Transverse colon (tissue), 4 donors: ENCODE results near the gene GABRR2. TPM values are rescaled to one million over a fixed set of nuclear protein-coding genes. Genes with fewer than 3 reads are reported as not detected.
A peak's percentile ranks its signal among the peaks of the same experiment; 100 is the strongest.

Experiments used
- DNase-seq: peaks from one replicate; pipeline ENCODE4 v3.0.0-alpha.2; 2019
- H3K27ac ChIP-seq, 4 donors: fragments of 200-600 bp; sonication (generic); 2 replicates each; pipeline ENCODE4 v1.5.1; 2016 to 2018; ENCODE audit warnings: inconsistent platforms in 4 of 4
- H3K27me3 ChIP-seq: fragments of 200-600 bp; sonication (generic); 2 replicates; pipeline ENCODE4 v1.5.1; 2017; ENCODE audit warnings: inconsistent platforms
- H3K36me3 ChIP-seq, 4 donors: fragments of 200-600 bp; sonication (generic); 2 replicates each; pipeline ENCODE4 v1.5.1; 2017 to 2019; ENCODE audit warnings: inconsistent platforms in 4 of 4
- H3K4me1 ChIP-seq, 4 donors: fragments of 200-600 bp; sonication (generic); 2 replicates each; pipeline ENCODE4 v1.5.1; 2017 to 2020; ENCODE audit warnings: inconsistent platforms in 4 of 4
- H3K4me3 ChIP-seq, 4 donors: fragments of 200-600 bp; sonication (generic); 1 replicate in 1 of 4; 2 replicates in 3 of 4; pipeline versions ENCODE4 v1.5.1 to v1.6.1; 2017 to 2019; ENCODE audit warnings: inconsistent platforms in 4 of 4
- H3K9me3 ChIP-seq, 2 donors: fragments of 200-600 bp; sonication (generic); 2 replicates each; pipeline ENCODE4 v1.5.1; 2017 to 2019; ENCODE audit warnings: inconsistent platforms in 2 of 2
- EP300 ChIP-seq: sonication (generic); formaldehyde crosslinking; IDR thresholded peaks from one replicate; pipeline ENCODE4 v1.6.1; 2017; ENCODE audit warnings: antibody characterized with exemption, low read depth
- POLR2A ChIP-seq: fragments of 450-650 bp; IDR thresholded peaks from one replicate; pipeline ENCODE4 v1.6.1; 2016; ENCODE audit warnings: antibody characterized with exemption, mild to moderate bottlenecking, moderate library complexity
- POLR2AphosphoS5 ChIP-seq, 3 donors: sonication (generic); formaldehyde crosslinking; IDR thresholded peaks; one replicate each; pipeline ENCODE4 v1.6.1; 2016; ENCODE audit warnings: antibody characterized with exemption in 3 of 3
- WGBS, 2 donors: methylation state at CpG; one replicate each; pipeline ENCODE4 v1.1.5; 2018; ENCODE audit warnings: low coverage in 1 of 2; 5-methylcytosine and 5-hydroxymethylcytosine counted together
- in situ Hi-C, 4 donors: fragments of 200-750 bp; cut with MboI; loops; one replicate each; pipeline versions ENCODE4 v1.15.0 to v1.15.1; 2017; ENCODE audit warnings: low sequenced_read_pairs in 3 of 4, low pct_ligation_motif_present in 1 of 4, low pct_unique_long_range_greater_than_20kb in 1 of 4
- intact Hi-C: fragments of 100-400 bp; cut with DNase I; formaldehyde crosslinking; loops from one replicate; pipeline ENCODE4 v1.15.1; 2023; ENCODE audit warnings: low total_unique reads
- total RNA-seq, 4 donors: library from RNA; depleted of rRNA; stranded (reverse); fragments of >200 nt; gene quantifications; one replicate each; pipeline ENCODE4 v1.1.0, GENCODE V29; 2016
- TF ChIP-seq, protein P1 (sequence below), 5 experiments: fragments of 200-600 bp in 3 of 5; fragments of 450-650 bp in 2 of 5; sonication (generic) in 3 of 5; IDR thresholded peaks; 1 replicate in 2 of 5; 2 replicates in 3 of 5; pipeline ENCODE4 v1.5.1; 2016 to 2017; ENCODE audit warnings: antibody characterized with exemption in 5 of 5, inconsistent platforms in 3 of 5, mild to moderate bottlenecking in 2 of 5, moderate library complexity in 1 of 5

The GABRR2 gene
- total RNA-seq, 4 donors from 2014 or later, result 1.1 to 4.3 (median 1.2) TPM; not detected in 1

DNA sequence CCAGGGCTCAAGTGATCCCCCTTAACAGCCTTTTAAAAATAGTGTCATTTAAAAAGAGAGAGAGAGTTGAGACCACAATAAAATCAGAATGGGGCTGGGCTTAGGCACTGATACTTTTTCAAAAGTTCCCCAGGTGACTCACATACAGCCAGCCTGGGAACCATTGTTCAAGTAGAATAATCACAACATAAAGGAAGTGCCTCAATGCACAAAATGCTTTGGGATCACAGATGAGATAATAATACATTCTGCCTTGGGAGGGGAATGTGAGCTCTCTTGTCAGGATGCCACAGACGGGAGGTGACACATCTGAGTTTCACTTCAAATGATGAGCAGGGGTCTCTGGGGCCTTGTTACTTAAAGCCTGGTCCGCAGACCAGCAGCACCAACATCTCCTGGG is 63.9 kb downstream of the GABRR2 start:
- TF ChIP-seq POLR2A, result no peak
- TF ChIP-seq POLR2AphosphoS5 (IDR thresholded peaks at IDR 0.05), result no peak
- no peak for TF ChIP-seq EP300
- TF ChIP-seq, protein P1, sequence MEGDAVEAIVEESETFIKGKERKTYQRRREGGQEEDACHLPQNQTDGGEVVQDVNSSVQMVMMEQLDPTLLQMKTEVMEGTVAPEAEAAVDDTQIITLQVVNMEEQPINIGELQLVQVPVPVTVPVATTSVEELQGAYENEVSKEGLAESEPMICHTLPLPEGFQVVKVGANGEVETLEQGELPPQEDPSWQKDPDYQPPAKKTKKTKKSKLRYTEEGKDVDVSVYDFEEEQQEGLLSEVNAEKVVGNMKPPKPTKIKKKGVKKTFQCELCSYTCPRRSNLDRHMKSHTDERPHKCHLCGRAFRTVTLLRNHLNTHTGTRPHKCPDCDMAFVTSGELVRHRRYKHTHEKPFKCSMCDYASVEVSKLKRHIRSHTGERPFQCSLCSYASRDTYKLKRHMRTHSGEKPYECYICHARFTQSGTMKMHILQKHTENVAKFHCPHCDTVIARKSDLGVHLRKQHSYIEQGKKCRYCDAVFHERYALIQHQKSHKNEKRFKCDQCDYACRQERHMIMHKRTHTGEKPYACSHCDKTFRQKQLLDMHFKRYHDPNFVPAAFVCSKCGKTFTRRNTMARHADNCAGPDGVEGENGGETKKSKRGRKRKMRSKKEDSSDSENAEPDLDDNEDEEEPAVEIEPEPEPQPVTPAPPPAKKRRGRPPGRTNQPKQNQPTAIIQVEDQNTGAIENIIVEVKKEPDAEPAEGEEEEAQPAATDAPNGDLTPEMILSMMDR (IDR thresholded peaks at IDR 0.05), result no peak
- 86 to 93% methylated on average over 2 of the region's 2 CpGs for whole genome bisulfite sequencing, 2 donors
- Histone ChIP-seq H3K27me3 (no peaks in the 10 kb centered on the region), H3K4me1 (peaks cover 0 to 9% (median 1%) of the 10 kb centered on the region in 4 donors), H3K27ac (no peak overlapping the region), H3K4me3 (no peak overlapping the region), H3K9me3 (no peaks in the 10 kb centered on the region), H3K36me3 (no peaks in the 10 kb centered on the region)
- in situ Hi-C loops (no loop called here), intact Hi-C loops (no loop called here)
- no peak for DNase-seq

DNA sequence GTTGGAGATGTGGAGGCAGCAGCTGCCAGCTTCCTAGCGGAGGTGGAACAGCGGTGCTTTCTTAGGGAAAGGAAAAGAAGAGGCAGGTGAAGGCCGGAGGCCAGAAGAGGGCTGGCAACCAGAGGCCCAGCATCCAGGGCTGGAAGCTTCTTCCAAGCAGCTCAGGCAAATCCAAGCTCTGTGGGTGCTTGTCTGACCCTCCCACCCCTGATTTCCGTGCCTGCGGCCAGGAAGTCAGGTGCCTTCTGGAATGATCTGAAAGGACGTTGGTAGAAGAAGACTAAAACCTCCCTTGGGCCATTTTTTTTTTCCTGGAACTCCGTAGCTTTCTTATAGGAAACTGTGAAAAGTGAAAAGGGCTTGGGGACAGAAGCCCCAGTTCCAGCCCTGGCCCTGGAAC is 64.9 kb downstream of the GABRR2 start:
- intact Hi-C loops (no loop called here), in situ Hi-C loops (no loop called here)
- 57 to 78% methylated on average over 1 to 7 of the region's 7 CpGs for WGBS, 2 donors

DNA sequence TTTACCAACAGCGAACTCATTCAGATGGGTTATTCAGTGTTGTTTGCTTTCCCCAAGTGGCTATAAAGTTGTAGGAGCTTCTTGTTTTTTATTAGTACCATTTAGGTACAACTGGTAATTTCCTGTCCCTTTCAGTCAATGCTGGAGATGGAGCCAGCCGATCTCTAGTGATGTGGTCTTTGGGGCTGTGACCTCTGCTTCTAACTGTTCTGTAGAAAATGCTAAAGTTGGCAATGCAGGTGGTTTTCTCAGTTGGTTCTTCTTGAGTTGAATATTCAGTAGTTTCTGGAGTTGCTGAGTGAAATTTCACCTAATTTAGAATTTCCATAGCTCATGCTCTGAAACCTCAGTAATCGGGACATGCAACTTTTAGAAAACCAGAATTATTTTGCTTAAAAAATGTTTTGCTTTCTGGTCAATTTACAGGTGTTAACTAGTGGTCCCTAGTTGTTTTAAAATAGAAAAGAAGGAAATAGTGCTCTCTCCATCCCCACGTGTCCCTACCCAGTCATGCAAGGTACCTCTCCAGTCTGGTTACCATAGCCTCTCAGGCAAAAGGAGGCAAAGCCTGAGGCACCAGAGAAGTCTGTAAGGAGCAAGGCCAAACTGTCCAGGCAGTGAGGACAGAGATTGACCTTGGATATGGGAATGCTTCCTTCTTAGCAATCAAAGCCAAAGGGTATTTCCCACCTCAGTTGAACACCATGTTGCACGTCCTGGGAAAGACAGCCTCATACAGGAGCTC is 70.7 kb downstream of the GABRR2 start:
- Histone ChIP-seq H3K27ac (peak overlapping the region in 1 of 4 donors; percentile 21), H3K27me3 (no peaks in the 10 kb centered on the region), H3K4me1 (no peaks in the 10 kb centered on the region), H3K4me3 (no peak overlapping the region), H3K9me3 (no peaks in the 10 kb centered on the region), H3K36me3 (no peaks in the 10 kb centered on the region)
- intact Hi-C loops (loop anchor here (5.0 kb wide), 2 partner anchors 122 to 262 kb away; no protein-coding TSS in a partner anchor), in situ Hi-C loops (loop anchor here in 3 of 4 donors (5.0 to 25.0 kb wide), 4 partner anchors 120 to 262 kb away; partner anchors contain the start of gene SRSF12 (in 1 of the 3))
- 59 to 73% methylated on average over 5 of the region's 5 CpGs for WGBS, 2 donors
- TF ChIP-seq POLR2A (no peak), POLR2AphosphoS5 (IDR thresholded peaks at IDR 0.05) (no peak), EP300 (no peak)
- TF ChIP-seq, protein P1 (IDR thresholded peaks at IDR 0.05), result no peak
- DNase-seq, result peak; percentile 19

More for the DNA sequence above, 64.9 kb downstream of the GABRR2 start:
- no peak overlapping the region for H3K27ac ChIP-seq
- no peak for TF ChIP-seq POLR2A
- no peak for TF ChIP-seq POLR2AphosphoS5 (IDR thresholded peaks at IDR 0.05)
- no peak for TF ChIP-seq EP300
- TF ChIP-seq, protein P1 (IDR thresholded peaks at IDR 0.05), result no peak
- H3K27me3 ChIP-seq, result no peaks in the 10 kb centered on the region
- no peaks in the 10 kb centered on the region for H3K36me3 ChIP-seq
- no peaks in the 10 kb centered on the region for H3K9me3 ChIP-seq
- peaks cover 0 to 9% (median 1%) of the 10 kb centered on the region in 4 donors for H3K4me1 ChIP-seq
- no peak for DNase-seq
- no peak overlapping the region for H3K4me3 ChIP-seq

DNA sequence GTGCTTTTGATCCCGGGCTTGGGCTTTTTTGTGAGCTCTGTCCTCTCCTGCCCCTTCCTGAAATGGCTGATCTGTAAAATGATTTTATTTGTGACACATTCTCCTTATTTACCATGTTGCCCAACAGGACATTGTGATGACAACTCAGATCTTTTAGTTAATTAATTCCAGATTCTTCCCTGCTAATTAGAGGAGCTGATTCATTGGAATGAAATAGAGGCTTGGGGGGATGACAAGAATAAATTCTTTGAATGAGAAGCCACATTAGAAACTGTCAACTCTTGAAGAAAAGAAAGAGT is 71.8 kb downstream of the GABRR2 start:
- Histone ChIP-seq H3K36me3 (no peaks in the 10 kb centered on the region), H3K27ac (no peak overlapping the region), H3K27me3 (no peaks in the 10 kb centered on the region), H3K9me3 (no peaks in the 10 kb centered on the region), H3K4me3 (no peak overlapping the region), H3K4me1 (no peaks in the 10 kb centered on the region)
- TF ChIP-seq POLR2AphosphoS5 (IDR thresholded peaks at IDR 0.05) (no peak), POLR2A (no peak), EP300 (no peak)
- TF ChIP-seq, protein P1 (IDR thresholded peaks at IDR 0.05), result no peak
- DNase-seq, result no peak
- 40 to 62% methylated on average over 1 of the region's 1 CpG for WGBS, 2 donors
- in situ Hi-C loops (loop anchor here in 3 of 4 donors (5.0 to 25.0 kb wide), 4 partner anchors 118 to 261 kb away; partner anchors contain the start of gene SRSF12 (in 1 of the 3)), intact Hi-C loops (loop anchor here (5.0 kb wide), 2 partner anchors 121 to 261 kb away; no protein-coding TSS in a partner anchor)
